ENCODE data around the gene ADAMTS9.

The ADAMTS9 gene

GRCh38 chr3:64467255-64467944 lies 220.4 kb downstream of the ADAMTS9 start:
- DNase-seq = no peak

Measured in activated T-cell treated with anti-CD3 and anti-CD28 coated beads, Interleukin-2, amount 50 U/mL, for 48 hours (primary cell).